Spleen (tissue), 11 donors: ENCODE results near the gene CCL4L2. TPM values are rescaled to one million over a fixed set of nuclear protein-coding genes. Genes with fewer than 3 reads are reported as not detected.
"Not testable (repeated sequence)": the region's sequence is repeated elsewhere in the genome, so short reads cannot be mapped to it uniquely, and the experiment has no call there.

Source experiments
- DNase-seq: peaks from one replicate; pipeline ENCODE4 v3.0.0-alpha.2; 2020
- H3K27ac ChIP-seq, 8 donors: fragments of 200-600 bp; sonication (generic) in 7 of 8; 1 replicate in 4 of 8; 2 replicates in 4 of 8; pipeline versions ENCODE4 v1.5.0 to v1.8.0; 2016 to 2021; ENCODE audit warnings: inconsistent platforms in 4 of 8, mild to moderate bottlenecking in 4 of 8, moderate library complexity in 1 of 8
- H3K27me3 ChIP-seq, 7 donors: fragments of 200-600 bp; sonication (generic) in 6 of 7; replicated peaks in 1 of 7; 1 replicate in 4 of 7; 2 replicates in 3 of 7; pipeline versions ENCODE4 v1.5.0 to v1.8.0; 2016 to 2021; ENCODE audit warnings: inconsistent platforms in 3 of 7, mild to moderate bottlenecking in 1 of 7
- H3K36me3 ChIP-seq, 6 donors: fragments of 200-600 bp; sonication (generic) in 5 of 6; 1 replicate in 4 of 6; 2 replicates in 2 of 6; pipeline versions ENCODE4 v1.5.0 to v1.8.0; 2016 to 2021; ENCODE audit warnings: inconsistent platforms in 2 of 6
- H3K4me1 ChIP-seq, 6 donors: fragments of 200-600 bp; sonication (generic) in 5 of 6; 1 replicate in 3 of 6; 2 replicates in 3 of 6; pipeline versions ENCODE4 v1.5.0 to v1.8.0; 2016 to 2021; ENCODE audit warnings: inconsistent platforms in 3 of 6
- H3K4me3 ChIP-seq, 8 donors: fragments of 200-600 bp; sonication (generic) in 7 of 8; 1 replicate in 4 of 8; 2 replicates in 4 of 8; pipeline versions ENCODE4 v1.5.0 to v1.8.0; 2016 to 2021; ENCODE audit warnings: inconsistent platforms in 4 of 8, mild to moderate bottlenecking in 4 of 8, moderate library complexity in 2 of 8
- H3K9me3 ChIP-seq, 8 donors: fragments of 200-600 bp; sonication (generic) in 7 of 8; 1 replicate in 4 of 8; 2 replicates in 4 of 8; pipeline versions ENCODE4 v1.5.0 to v1.8.0; 2016 to 2021; ENCODE audit warnings: inconsistent platforms in 4 of 8
- CTCF ChIP-seq, 11 experiments: fragments of 200-600 bp in 7 of 11; fragments of 450-650 bp in 4 of 11; sonication (generic) in 4 of 11; IDR thresholded peaks in 8 of 11; conservative IDR thresholded peaks in 3 of 11; 1 replicate in 7 of 11; 2 replicates in 4 of 11; pipeline versions ENCODE4 v1.4.0 to v1.8.0; 2016 to 2021; ENCODE audit warnings: antibody characterized with exemption in 11 of 11, inconsistent platforms in 4 of 11, mild to moderate bottlenecking in 1 of 11
- POLR2A ChIP-seq, 3 donors: fragments of 450-650 bp; IDR thresholded peaks; one replicate each; pipeline ENCODE4 v1.5.1; 2017; ENCODE audit warnings: antibody characterized with exemption in 3 of 3, mild to moderate bottlenecking in 1 of 3
- POLR2AphosphoS5 ChIP-seq, 3 donors: sonication (generic); formaldehyde crosslinking; IDR thresholded peaks; one replicate each; pipeline ENCODE4 v1.5.1; 2017; ENCODE audit warnings: antibody characterized with exemption in 3 of 3
- WGBS, 5 donors: extraction: QIAGEN DNeasy Blood & Tissue Kit in 3 of 5; methylation state at CpG; one replicate each; pipeline versions ENCODE4 v1.1.5 to v1.1.7; 2013 to 2018; 5-methylcytosine and 5-hydroxymethylcytosine counted together
- intact Hi-C: fragments of 100-400 bp; cut with DNase I; formaldehyde crosslinking; loops from one replicate; pipeline ENCODE4 v1.15.0; 2023; ENCODE audit warnings: low total_unique reads
- polyA plus RNA-seq, 3 donors: library from polyadenylated mRNA; stranded (reverse); fragments of 200-250 nt; gene quantifications; one replicate each; pipeline ENCODE4 v1.2.1, GENCODE V29; 2013
- total RNA-seq, 7 donors: library from RNA; depleted of rRNA in 3 of 7; stranded (reverse); fragments of >200 nt in 3 of 7; fragmentation: NEBNext Ultra II Directional in 4 of 7; extraction: Animal tissue kit (Norgen Biotek cat#: 25700) in 4 of 7; gene quantifications; one replicate each; pipeline versions ENCODE4 v1.1.0 to v1.2.1, GENCODE V29; 2016 to 2021
- donor health status: healthy with polysubstance abuse.
- donor health status: DM: no; HTN: no; CAD: no; lungs with moderate emphysema.
- donor health status: DM: no; HTN: no; CAD: no.
- donor health status: Bipolar disorder and iron deficiency.
- donor health status: healthy.
- donor health status: DM: no; HTN: no; CAD: no.
- donor health status: DM: yes; HTN: yes; CAD: no.

Gene CCL4L2
- total and polyA plus RNA-seq, 10 donors = 2.3 to 22.2 (median 8.5) TPM; not detected in 1

DNA sequence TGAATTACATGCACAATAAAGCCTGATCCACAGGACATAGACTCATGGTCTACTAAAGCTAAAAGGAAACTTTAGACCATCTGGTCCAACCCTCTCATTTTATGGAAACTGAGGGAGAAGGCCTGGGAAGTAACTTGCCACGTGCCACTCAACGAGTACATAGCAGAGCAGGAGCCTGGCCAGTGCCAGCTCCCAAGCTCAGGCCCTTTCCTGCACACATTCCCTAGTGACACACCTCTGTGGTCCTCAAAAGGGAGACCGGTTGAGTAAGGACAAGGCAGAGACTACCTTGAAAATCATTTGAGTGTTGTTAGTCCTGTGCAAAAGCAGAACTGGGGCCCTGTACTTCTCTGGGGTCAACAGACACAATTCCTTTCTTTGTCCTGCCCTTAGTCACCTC is 2.8 kb downstream of the CCL4L2 start:
- TF ChIP-seq POLR2A (IDR thresholded peaks at IDR 0.05) (no peak), CTCF (IDR thresholded peaks at IDR 0.05 in 8 of 11, conservative IDR thresholded peaks at IDR 0.05 in 3 of 11) (no peak), POLR2AphosphoS5 (IDR thresholded peaks at IDR 0.05) (no peak)
- Histone ChIP-seq H3K4me1 (peaks cover 0 to 69% (median 33%) of the 10 kb centered on the region in 6 donors), H3K36me3 (no peaks in the 10 kb centered on the region), H3K4me3 (no peak overlapping the region), H3K9me3 (peaks cover 0 to 11% (median 4%) of the 10 kb centered on the region in 8 donors), H3K27ac (peak overlapping the region in 4 of 8 donors; percentile 39 to 79 (median 74)), H3K27me3 (peaks cover 0 to 14% (median 0%) of the 10 kb centered on the region in 7 donors)
- WGBS, 5 donors = 71 to 98% (median 89%) methylated on average over 3 of the region's 3 CpGs
- no peak for DNase-seq
- intact Hi-C loops = no loop called here

DNA sequence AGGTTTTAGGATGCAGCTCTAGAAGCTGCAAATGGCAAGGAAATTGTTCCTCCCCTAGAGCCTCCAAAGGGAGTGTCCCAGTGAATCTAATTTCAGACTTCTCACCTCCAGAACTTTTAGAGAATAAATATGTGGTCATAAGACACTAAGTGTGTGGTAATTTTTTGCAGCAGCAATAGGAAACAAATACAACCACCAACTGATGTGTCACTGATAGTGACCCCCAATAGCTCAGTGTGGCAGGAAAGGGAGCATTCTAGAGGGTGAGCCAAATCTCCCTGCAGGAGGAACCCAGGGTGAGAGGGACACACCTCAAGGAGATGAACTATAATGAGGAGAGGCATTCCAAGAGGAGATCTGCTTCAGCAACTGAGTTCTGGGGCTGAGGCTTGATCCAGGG is 4.1 kb downstream of the CCL4L2 start:
- Histone ChIP-seq H3K27ac (peak overlapping the region in 3 of 8 donors; percentile 4 to 50 (median 11)), H3K27me3 (peaks cover 0 to 14% (median 0%) of the 10 kb centered on the region in 7 donors), H3K9me3 (peaks cover 0 to 18% (median 5%) of the 10 kb centered on the region in 8 donors), H3K4me3 (no peak overlapping the region), H3K4me1 (peaks cover 0 to 61% (median 29%) of the 10 kb centered on the region in 6 donors), H3K36me3 (no peaks in the 10 kb centered on the region)
- intact Hi-C loops = no loop called here
- DNase-seq = no peak
- TF ChIP-seq CTCF (IDR thresholded peaks at IDR 0.05 in 8 of 11, conservative IDR thresholded peaks at IDR 0.05 in 3 of 11) = no peak
- no peak for TF ChIP-seq POLR2A (IDR thresholded peaks at IDR 0.05)
- TF ChIP-seq POLR2AphosphoS5 (IDR thresholded peaks at IDR 0.05) = no peak

DNA sequence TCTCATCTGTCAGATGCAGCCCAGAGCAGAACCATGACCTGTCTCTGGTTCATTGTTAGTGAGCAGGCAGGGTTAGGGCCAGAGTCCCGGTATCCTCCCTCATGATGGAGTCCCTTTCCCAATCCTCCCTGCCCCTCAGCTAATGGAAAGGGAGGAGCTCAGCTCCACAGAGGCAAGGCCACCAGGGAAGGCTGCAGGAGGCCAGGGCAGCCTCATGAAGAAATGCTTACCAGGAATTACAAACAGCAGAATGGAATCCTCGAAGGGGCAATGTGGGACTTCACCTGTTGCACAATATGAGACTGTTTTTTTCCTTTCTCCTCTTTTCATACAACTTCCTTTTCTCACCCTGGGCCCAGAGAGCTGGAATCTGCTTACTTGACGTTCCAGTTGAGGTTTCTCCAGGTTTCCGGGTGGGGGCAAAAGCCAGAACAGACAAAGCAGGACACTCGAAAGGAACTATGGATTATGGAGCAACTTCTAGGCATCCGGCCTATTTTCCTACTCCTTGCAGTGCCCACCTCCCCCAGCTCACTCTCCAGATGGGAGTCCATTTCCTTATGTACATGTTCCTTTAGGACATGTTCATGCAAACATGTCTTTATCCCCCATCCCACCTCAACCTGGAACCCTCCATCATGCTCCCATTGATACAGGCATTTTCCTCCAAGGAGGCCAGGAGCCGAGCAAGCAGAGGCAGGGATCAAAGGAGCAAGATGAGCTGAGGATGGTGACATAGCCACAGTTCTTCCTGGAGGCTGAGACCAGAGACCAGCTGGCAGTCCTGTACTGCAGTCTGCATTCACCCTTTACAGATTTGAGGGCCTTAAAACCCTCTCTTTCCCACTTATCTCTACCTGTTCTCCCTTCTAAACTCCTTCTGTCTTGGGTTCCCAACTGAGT is 4.8 kb downstream of the CCL4L2 start:
- peak overlapping the region in 3 of 8 donors; percentile 4 to 50 (median 11) for H3K27ac ChIP-seq
- WGBS, 5 donors = 64 to 77% (median 69%) methylated on average over 6 to 7 of the region's 7 CpGs
- DNase-seq, H3K36me3 ChIP-seq, intact Hi-C loops, H3K4me3 ChIP-seq: not testable (repeated sequence)
- peaks cover 0 to 14% (median 0%) of the 10 kb centered on the region in 7 donors for H3K27me3 ChIP-seq
- H3K4me1 ChIP-seq = peaks cover 0 to 54% (median 22%) of the 10 kb centered on the region in 6 donors
- H3K9me3 ChIP-seq = peaks cover 0 to 18% (median 5%) of the 10 kb centered on the region in 8 donors

- intact Hi-C loops, H3K27me3 ChIP-seq, DNase-seq, H3K27ac ChIP-seq, H3K36me3 ChIP-seq, H3K4me3 ChIP-seq: not testable (repeated sequence)
- Histone ChIP-seq H3K9me3 (peaks cover 0 to 18% (median 5%) of the 10 kb centered on the region in 8 donors), H3K4me1 (peaks cover 0 to 17% (median 6%) of the 10 kb centered on the region in 6 donors)
- 91 to 100% (median 94%) methylated on average over 1 of the region's 1 CpG for WGBS, 5 donors
Observed at GRCh38 chr17:36219556-36219955, 8.7 kb downstream of the CCL4L2 start.

DNA sequence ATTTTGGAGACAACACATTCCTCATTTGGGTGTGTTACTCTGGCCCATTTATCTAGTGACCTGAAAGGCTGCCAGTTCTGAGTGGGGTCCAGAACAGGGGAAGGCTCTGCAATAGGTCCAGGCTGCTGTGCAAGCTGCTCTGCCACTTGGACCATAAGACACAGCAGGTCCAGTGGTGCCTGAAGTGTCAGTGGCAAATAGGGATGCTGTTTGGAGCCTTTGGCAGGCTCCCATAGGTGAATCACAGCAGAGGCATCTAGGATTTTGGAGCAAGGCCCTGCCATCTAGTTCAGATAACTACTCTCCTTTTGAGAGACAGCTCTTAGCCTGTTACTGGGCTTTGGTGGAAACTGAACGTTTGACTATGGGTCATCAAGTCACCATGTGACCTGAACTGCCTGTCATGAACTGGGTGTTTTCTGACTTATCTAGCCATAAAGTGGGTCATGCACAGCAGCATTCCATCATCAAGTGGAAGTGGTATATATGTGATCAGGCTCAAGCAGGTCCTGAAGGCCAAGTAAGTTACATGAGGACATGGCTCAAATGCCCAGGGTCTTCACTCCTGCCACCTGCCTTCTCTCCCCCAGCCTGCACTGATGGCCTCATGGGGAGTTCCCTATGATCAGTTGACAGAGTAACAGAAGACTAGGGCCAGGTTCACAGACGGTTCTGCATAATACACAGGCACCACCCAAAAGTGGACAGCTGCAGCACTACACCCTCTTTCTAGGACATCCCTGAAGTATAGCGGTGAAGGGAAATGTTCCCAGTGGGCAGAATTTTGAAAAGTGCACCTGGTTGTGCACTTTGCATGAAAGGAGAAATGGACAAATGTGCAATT is 10.1 kb downstream of the CCL4L2 start:
- H3K27me3 ChIP-seq, DNase-seq, H3K4me1 ChIP-seq, H3K27ac ChIP-seq, H3K4me3 ChIP-seq, H3K36me3 ChIP-seq, intact Hi-C loops: not testable (repeated sequence)
- H3K9me3 ChIP-seq = peaks cover 0 to 18% (median 5%) of the 10 kb centered on the region in 8 donors
- WGBS, 5 donors = 81 to 91% (median 86%) methylated on average over 2 to 3 of the region's 3 CpGs

DNA sequence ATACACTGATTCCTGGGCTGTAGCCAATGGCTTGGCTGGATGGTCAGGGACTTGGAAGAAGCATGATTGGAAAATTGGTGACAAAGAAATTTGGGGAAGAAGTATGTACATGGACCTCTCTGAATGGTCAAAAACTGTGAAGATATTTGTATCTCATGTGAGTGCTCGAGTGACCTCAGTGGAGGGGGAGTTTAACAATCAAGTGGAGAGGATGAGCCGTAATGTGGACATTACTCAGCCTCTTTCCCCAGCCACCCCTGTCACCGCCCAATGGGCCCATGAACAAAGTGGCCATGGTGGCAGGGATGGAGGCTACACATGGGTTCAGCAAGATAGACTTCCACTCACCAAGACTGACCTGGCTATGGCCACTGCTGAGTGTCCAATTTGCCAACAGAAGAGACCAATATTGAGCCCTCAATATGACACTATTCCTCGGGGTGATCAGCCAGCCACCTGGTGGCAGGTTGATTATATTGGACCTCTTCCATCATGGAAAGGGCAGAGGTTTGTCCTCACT is 10.8 kb downstream of the CCL4L2 start:
- DNase-seq, H3K4me1 ChIP-seq, H3K27me3 ChIP-seq, H3K36me3 ChIP-seq, H3K27ac ChIP-seq, intact Hi-C loops, H3K4me3 ChIP-seq: not testable (repeated sequence)
- WGBS, 5 donors = 81 to 98% (median 83%) methylated on average over 4 of the region's 4 CpGs
- H3K9me3 ChIP-seq = peaks cover 0 to 18% (median 5%) of the 10 kb centered on the region in 8 donors

DNA sequence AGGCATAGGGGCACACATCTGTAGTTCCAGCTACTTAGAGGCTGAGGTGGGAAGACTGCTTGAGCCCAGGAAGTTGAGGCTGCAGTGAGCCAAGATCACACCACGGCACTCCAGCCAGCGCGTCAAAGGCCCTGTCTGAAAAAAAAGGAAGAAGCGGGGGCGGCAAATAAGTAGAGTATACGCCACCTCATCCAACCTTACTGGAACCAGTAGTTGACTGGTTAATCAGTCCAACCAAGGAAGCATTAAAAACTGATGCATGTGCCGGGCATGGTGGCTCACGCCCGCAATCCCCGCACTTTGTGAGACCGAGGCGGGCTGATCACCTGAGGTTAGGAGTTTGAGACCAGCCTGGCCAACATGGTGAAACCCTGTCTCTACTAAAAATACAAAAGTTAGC is 12.1 kb downstream of the CCL4L2 start:
- H3K27me3 ChIP-seq, DNase-seq, H3K27ac ChIP-seq, intact Hi-C loops, H3K36me3 ChIP-seq, H3K4me3 ChIP-seq, H3K4me1 ChIP-seq: not testable (repeated sequence)
- WGBS, 5 donors = 81 to 89% (median 87%) methylated on average over 12 of the region's 12 CpGs
- peaks cover 0 to 16% (median 5%) of the 10 kb centered on the region in 8 donors for H3K9me3 ChIP-seq

DNA sequence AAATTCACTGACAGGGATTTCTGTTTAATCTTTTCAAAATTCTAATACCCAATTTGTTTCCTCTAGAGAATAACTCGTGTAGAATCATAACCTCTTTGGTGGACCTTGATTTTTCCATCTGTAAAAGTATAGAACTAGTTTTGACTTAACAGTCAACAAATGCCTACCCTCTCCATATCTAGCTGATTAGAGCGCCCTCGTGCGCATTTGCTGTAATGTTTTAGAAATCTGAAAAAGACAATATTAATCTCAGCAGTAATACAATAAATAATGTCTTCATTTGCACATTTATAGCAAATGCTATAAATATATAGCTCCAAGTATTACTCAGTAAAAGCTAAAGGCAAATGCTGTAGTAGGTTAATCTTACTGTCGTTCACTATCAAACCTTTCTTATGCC is 18.8 kb downstream of the CCL4L2 start:
- 40 to 60% (median 51%) methylated on average over 4 to 5 of the region's 5 CpGs for WGBS, 5 donors
- H3K4me1 ChIP-seq, H3K4me3 ChIP-seq, H3K27ac ChIP-seq, intact Hi-C loops, H3K36me3 ChIP-seq, H3K9me3 ChIP-seq, H3K27me3 ChIP-seq: not testable (repeated sequence)
- DNase-seq = peak; percentile 70
